Common myeloid progenitor, CD34-positive (primary cell): ENCODE results near the gene FAM3B. TPM values are rescaled to one million over a fixed set of nuclear protein-coding genes. Genes with fewer than 3 reads are reported as not detected.

ENCODE experiments used
- CTCF ChIA-PET: fragments of 350-600 bp; sonication (Branson Sonifier 250); formaldehyde crosslinking; loops from one replicate; lab custom pipeline; 2021; ENCODE audit warnings: antibody characterized with exemption; lab: Charles Lee
- POLR2A ChIA-PET: fragments of 350-600 bp; sonication (Branson Sonifier 250); formaldehyde crosslinking; loops from one replicate; lab custom pipeline; 2021; ENCODE audit warnings: antibody characterized with exemption; lab: Charles Lee
- DNase-seq, 3 donors: peaks; one replicate each; pipeline versions ENCODE4 v3.0.0 to v3.0.0-alpha.2; 2013
- H3K27ac ChIP-seq, 2 experiments: 1 replicate in 1 of 2; 2 replicates in 1 of 2; pipeline ENCODE4 v1.7.0; 2013; ENCODE audit warnings: inconsistent platforms in 2 of 2, low read length in 2 of 2, mild to moderate bottlenecking in 2 of 2, low read depth in 1 of 2, moderate library complexity in 1 of 2; ENCODE audit not compliant: severe bottlenecking in 2 of 2, insufficient read depth in 1 of 2, poor library complexity in 1 of 2
- H3K27me3 ChIP-seq, 5 experiments: replicated peaks in 2 of 5; 1 replicate in 3 of 5; 2 replicates in 2 of 5; pipeline versions ENCODE4 v1.6.1 to v1.7.0; 2013; ENCODE audit warnings: low read length in 4 of 5, mild to moderate bottlenecking in 2 of 5, moderate library complexity in 2 of 5, inconsistent platforms in 1 of 5; ENCODE audit not compliant: insufficient read depth in 5 of 5, control insufficient read depth in 4 of 5
- H3K36me3 ChIP-seq, 4 experiments: 1 replicate in 2 of 4; 2 replicates in 2 of 4; pipeline versions ENCODE4 v1.6.1 to v1.7.0; 2013; ENCODE audit warnings: low read length in 3 of 4, control low read depth in 1 of 4, mild to moderate bottlenecking in 1 of 4; ENCODE audit not compliant: control insufficient read depth in 4 of 4, insufficient read depth in 4 of 4
- H3K4me1 ChIP-seq, 4 experiments: 1 replicate in 3 of 4; 2 replicates in 1 of 4; pipeline versions ENCODE4 v1.6.1 to v1.7.1; 2013; ENCODE audit warnings: low read length in 3 of 4, mild to moderate bottlenecking in 3 of 4, control low read depth in 1 of 4, inconsistent platforms in 1 of 4, moderate library complexity in 1 of 4; ENCODE audit not compliant: control insufficient read depth in 4 of 4, insufficient read depth in 4 of 4; ENCODE audit errors: control extremely low read depth in 1 of 4
- H3K4me3 ChIP-seq, 7 experiments: 1 replicate in 4 of 7; 2 replicates in 3 of 7; pipeline versions ENCODE4 v1.5.1 to v1.7.0; 2013; ENCODE audit warnings: mild to moderate bottlenecking in 7 of 7, low read length in 6 of 7, moderate library complexity in 6 of 7, inconsistent platforms in 2 of 7, low read depth in 2 of 7, control low read depth in 1 of 7; ENCODE audit not compliant: insufficient read depth in 4 of 7, control insufficient read depth in 1 of 7; ENCODE audit errors: extremely low read depth in 1 of 7
- H3K9me3 ChIP-seq, 5 experiments: 1 replicate in 4 of 5; 2 replicates in 1 of 5; pipeline versions ENCODE4 v1.6.1 to v1.7.1; 2013; ENCODE audit warnings: low read length in 4 of 5, mild to moderate bottlenecking in 2 of 5, inconsistent platforms in 1 of 5, low read depth in 1 of 5, moderate library complexity in 1 of 5; ENCODE audit not compliant: control insufficient read depth in 4 of 5, insufficient read depth in 2 of 5; ENCODE audit errors: control extremely low read depth in 1 of 5
- WGBS: methylation state at CpG from one replicate; pipeline ENCODE4 v1.1.5; 2013; ENCODE audit not compliant: insufficient coverage; 5-methylcytosine and 5-hydroxymethylcytosine counted together
- polyA plus RNA-seq: library from polyadenylated mRNA; unstranded; fragments of 120-200 nt; gene quantifications from one replicate; pipeline ENCODE4 v1.2.1, GENCODE V29; 2013

FAM3B gene, protein sequence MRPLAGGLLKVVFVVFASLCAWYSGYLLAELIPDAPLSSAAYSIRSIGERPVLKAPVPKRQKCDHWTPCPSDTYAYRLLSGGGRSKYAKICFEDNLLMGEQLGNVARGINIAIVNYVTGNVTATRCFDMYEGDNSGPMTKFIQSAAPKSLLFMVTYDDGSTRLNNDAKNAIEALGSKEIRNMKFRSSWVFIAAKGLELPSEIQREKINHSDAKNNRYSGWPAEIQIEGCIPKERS
- 1.2 TPM for polyA plus RNA-seq

DNA sequence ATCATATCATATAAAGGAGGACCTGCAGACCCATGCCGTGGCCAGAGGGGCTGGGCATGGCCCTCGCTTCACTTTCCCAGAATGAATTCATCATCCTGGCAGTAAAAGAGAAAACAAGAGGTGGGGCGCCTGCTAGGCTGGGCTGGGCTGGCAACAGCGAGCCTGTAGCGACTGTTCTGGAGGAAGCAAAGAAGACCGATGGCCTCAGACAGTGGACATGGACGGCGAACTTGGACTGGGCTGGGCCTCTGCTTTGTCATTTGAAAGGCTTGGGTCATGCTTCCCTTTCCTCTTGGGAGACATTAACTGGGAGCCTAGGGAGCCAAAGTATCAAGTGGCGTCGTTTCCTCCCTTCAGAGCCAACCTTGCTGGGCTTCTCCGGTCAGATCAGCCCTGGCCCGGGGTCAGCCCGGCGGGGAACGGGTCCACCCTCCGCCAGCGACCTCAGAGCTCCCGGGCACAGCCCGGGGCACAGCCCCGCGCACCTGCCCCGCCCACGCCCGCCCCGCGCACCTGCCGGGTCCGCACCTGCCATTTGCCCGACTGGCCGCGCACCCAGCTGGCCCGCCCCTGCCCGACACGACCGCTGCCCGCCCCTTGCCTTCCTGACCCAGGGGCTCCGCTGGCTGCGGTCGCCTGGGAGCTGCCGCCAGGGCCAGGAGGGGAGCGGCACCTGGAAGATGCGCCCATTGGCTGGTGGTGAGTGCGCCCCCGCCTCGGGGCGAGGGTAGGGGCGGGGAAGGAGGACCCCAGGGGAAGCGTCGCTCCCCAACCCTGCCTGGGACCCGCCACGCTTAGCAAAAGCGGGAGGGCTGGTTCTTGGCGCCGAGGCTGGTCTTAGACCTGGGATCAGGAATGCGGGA is at the start of gene FAM3B:
Gene FAM3B (plus strand): TSS at position 602 of the 863 bp plus-strand sequence. CDS start 79 bp downstream, at position 681.
- H3K4me1 ChIP-seq, result peaks cover 2 to 15% (median 8%) of the 10 kb centered on the region in 4 experiments
- DNase-seq, result peak; percentile 17 to 40 (median 30)
- peaks cover 0 to 44% (median 19%) of the 10 kb centered on the region in 5 experiments for H3K27me3 ChIP-seq
- WGBS, result 11% methylated on average over 43 of the region's 55 CpGs
- H3K4me3 ChIP-seq, result peak within 1 kb of the TSS; percentile 1 to 74 (median 34)
- H3K9me3 ChIP-seq, result no peaks in the 10 kb centered on the region
- H3K36me3 ChIP-seq, result no peaks in the 10 kb centered on the region
- ChIA-PET POLR2A (no interaction called here), CTCF (interaction anchor here (1.6 kb wide), 1 partner anchor 18 kb away, joined by 3 read pairs; no protein-coding TSS in a partner anchor)
- H3K27ac ChIP-seq, result no peak within 1 kb of the TSS

DNA sequence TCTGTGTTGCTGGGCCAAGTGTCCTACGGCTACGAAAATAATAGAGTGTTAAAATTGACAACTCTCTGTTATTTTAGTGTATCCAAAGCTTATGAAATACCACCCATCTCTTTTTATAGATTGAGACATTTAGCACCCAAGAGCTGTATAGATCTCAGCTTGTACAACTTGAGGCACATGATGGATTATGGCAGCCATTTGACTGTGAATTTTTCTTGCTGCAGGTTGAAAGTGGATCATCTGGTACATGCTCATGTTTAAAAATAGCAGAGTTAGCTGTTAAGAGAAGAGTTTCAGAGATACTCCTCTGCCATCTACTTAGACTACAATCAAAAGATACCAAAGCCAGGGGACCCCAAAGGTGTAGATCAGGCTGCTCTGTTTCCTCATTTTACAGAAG is 49.3 kb upstream of the FAM3B start:
- no peaks in the 10 kb centered on the region for H3K27me3 ChIP-seq
- H3K36me3 ChIP-seq, result peaks cover 0 to 3% (median 0%) of the 10 kb centered on the region in 4 experiments
- no peaks in the 10 kb centered on the region for H3K4me1 ChIP-seq
- H3K27ac ChIP-seq, result no peak overlapping the region
- no peak for DNase-seq
- peaks cover 0 to 19% (median 4%) of the 10 kb centered on the region in 5 experiments for H3K9me3 ChIP-seq
- ChIA-PET POLR2A (no interaction called here), CTCF (interaction anchor here (4.0 kb wide), 1 partner anchor 15 kb away, joined by 14 read pairs; no protein-coding TSS in a partner anchor)
- WGBS, result no CpG with 5 or more reads among the region's 2 CpGs
- no peak overlapping the region for H3K4me3 ChIP-seq

DNA sequence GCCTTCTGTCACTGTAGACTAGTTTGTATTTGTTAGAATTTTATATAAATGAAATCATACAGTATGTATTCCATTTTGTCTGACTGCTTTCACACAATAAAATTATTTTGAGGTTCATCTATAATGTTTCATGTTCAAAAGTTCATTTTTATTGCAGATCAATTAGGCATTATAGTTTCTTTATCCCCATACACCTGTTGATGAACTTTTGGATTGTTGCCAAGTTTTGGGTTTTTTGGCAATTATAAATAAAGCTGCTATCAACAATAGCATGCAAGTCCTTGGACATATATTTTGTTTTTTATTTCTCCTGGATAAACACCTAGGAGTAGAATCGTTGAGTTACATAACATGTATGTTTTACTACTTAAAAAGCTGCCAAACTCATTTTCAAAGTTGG is 47.1 kb upstream of the FAM3B start:
- H3K4me3 ChIP-seq, result no peak overlapping the region
- H3K27me3 ChIP-seq, result no peaks in the 10 kb centered on the region
- POLR2A ChIA-PET, result no interaction called here
- H3K36me3 ChIP-seq, result no peaks in the 10 kb centered on the region
- 80% methylated on average over 1 of the region's 1 CpG for WGBS
- H3K9me3 ChIP-seq, result peaks cover 0 to 15% (median 5%) of the 10 kb centered on the region in 5 experiments
- no peak overlapping the region for H3K27ac ChIP-seq
- no peaks in the 10 kb centered on the region for H3K4me1 ChIP-seq
- DNase-seq, result no peak
- CTCF ChIA-PET, result interaction anchor here (4.0 kb wide), 1 partner anchor 13 kb away, joined by 14 read pairs; no protein-coding TSS in a partner anchor

DNA sequence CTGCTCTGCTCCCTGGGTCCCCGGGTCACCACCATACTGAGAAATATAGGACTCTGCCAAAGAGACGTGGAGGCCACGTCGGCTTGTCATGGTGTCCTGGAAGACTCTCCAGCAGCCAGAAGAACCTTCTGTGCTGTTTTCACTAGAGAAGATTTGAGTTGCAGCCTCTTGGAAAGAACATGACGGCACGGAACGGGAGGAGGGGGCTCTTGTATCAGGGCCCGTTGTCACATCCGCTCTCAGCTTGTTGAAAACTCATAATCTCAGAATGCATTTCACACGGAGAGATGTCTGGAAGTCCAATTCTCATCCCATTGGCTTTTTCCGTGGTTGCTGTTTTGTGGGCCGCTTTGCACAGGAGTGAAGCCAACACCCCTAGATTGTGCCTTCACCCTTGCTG is 39.4 kb upstream of the FAM3B start:
- DNase-seq, result no peak
- Histone ChIP-seq H3K36me3 (no peaks in the 10 kb centered on the region), H3K4me1 (no peaks in the 10 kb centered on the region), H3K27ac (no peak overlapping the region), H3K9me3 (peaks cover 0 to 11% (median 5%) of the 10 kb centered on the region in 5 experiments), H3K27me3 (peaks cover 2 to 7% (median 3%) of the 10 kb centered on the region in 5 experiments), H3K4me3 (no peak overlapping the region)
- ChIA-PET CTCF (no interaction called here), POLR2A (no interaction called here)
- WGBS, result 92% methylated on average over 12 of the region's 12 CpGs

DNA sequence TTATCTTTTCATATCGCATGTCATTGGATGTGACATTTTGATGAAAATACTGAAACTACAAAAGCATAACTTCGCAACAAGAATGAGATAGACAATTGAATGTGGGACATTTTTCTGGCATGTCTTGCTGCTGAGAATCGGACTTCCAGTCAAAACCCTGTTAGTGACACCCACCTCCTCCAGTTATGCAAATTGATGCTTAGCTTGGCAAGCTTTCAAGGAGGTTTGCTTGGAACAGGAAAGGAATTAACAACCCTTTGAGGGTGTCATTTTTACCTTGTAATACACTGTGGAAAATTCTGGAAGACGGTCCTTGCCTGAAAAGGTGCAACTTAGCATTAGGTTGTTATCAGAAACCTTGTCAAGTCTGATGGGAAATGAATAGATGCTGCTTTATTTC is 38.8 kb upstream of the FAM3B start:
- Histone ChIP-seq H3K27me3 (peaks cover 3 to 12% (median 8%) of the 10 kb centered on the region in 5 experiments), H3K36me3 (no peaks in the 10 kb centered on the region), H3K27ac (no peak overlapping the region), H3K9me3 (peaks cover 0 to 9% (median 3%) of the 10 kb centered on the region in 5 experiments), H3K4me3 (no peak overlapping the region), H3K4me1 (no peaks in the 10 kb centered on the region)
- DNase-seq, result no peak
- ChIA-PET POLR2A (no interaction called here), CTCF (no interaction called here)
- 97% methylated on average over 4 of the region's 4 CpGs for WGBS

DNA sequence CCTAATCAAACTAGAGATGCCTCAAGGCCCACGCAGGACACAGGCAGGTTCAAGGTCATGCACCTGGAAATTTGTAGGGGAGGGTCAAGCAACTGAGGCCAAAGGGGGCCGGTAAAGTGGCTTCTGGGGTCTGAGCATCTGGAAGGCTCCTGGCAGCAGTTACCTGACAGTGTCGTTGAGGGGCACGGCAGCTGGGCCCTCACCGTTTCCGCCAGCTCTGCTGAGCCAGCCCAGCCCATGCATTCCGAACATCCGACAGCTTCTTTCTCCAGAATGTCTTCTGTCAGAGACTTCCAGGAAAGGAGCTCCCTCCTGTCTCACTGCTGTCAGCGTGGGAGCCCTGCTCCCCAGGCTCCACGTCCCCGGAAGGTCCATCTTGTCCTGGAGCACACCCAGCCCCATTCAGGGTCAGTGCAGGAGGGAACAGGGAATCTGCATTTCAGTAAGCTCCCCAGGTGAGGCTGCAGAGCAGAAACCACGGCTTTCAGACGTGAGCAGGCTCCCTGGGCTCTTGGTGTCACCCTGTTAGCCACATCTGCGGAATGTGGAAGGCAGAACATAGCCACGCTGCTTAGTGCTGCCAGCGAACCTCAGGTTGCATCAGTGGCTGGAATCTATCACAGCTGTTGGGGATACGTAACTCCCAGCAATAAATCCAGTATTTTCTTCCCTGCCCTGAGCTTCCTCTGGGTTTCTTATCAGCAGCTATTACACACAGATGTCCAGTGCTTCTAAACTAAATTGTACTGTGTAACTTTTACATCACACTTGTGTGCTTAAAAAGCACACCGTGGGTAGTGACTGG is 36.3 kb upstream of the FAM3B start:
- no peaks in the 10 kb centered on the region for H3K4me1 ChIP-seq
- H3K27ac ChIP-seq, result no peak overlapping the region
- ChIA-PET POLR2A (no interaction called here), CTCF (interaction anchor here (0.7 to 6.6 kb wide), 3 partner anchors 108 to 177 kb away, joined by 3 to 101 read pairs (median 4); no protein-coding TSS in a partner anchor)
- H3K4me3 ChIP-seq, result no peak overlapping the region
- H3K9me3 ChIP-seq, result no peaks in the 10 kb centered on the region
- H3K36me3 ChIP-seq, result no peaks in the 10 kb centered on the region
- DNase-seq, result no peak
- H3K27me3 ChIP-seq, result peaks cover 3 to 14% (median 10%) of the 10 kb centered on the region in 5 experiments
- 88% methylated on average over 16 of the region's 18 CpGs for WGBS
